Transverse colon (tissue), 4 donors: ENCODE data around the gene DHX16. TPM values are rescaled to one million over a fixed set of nuclear protein-coding genes. Genes with fewer than 3 reads are reported as not detected.

ENCODE experiments used
- DNase-seq: peaks from one replicate; pipeline ENCODE4 v3.0.0-alpha.2; 2019
- H3K27ac ChIP-seq, 4 donors: fragments of 200-600 bp; sonication (generic); 2 replicates each; pipeline ENCODE4 v1.5.1; 2016 to 2018; ENCODE audit warnings: inconsistent platforms in 4 of 4
- H3K27me3 ChIP-seq: fragments of 200-600 bp; sonication (generic); 2 replicates; pipeline ENCODE4 v1.5.1; 2017; ENCODE audit warnings: inconsistent platforms
- H3K36me3 ChIP-seq, 4 donors: fragments of 200-600 bp; sonication (generic); 2 replicates each; pipeline ENCODE4 v1.5.1; 2017 to 2019; ENCODE audit warnings: inconsistent platforms in 4 of 4
- H3K4me1 ChIP-seq, 4 donors: fragments of 200-600 bp; sonication (generic); 2 replicates each; pipeline ENCODE4 v1.5.1; 2017 to 2020; ENCODE audit warnings: inconsistent platforms in 4 of 4
- H3K4me3 ChIP-seq, 4 donors: fragments of 200-600 bp; sonication (generic); 1 replicate in 1 of 4; 2 replicates in 3 of 4; pipeline versions ENCODE4 v1.5.1 to v1.6.1; 2017 to 2019; ENCODE audit warnings: inconsistent platforms in 4 of 4
- H3K9me3 ChIP-seq, 2 donors: fragments of 200-600 bp; sonication (generic); 2 replicates each; pipeline ENCODE4 v1.5.1; 2017 to 2019; ENCODE audit warnings: inconsistent platforms in 2 of 2
- EP300 ChIP-seq: sonication (generic); formaldehyde crosslinking; IDR thresholded peaks from one replicate; pipeline ENCODE4 v1.6.1; 2017; ENCODE audit warnings: antibody characterized with exemption, low read depth
- POLR2A ChIP-seq: fragments of 450-650 bp; IDR thresholded peaks from one replicate; pipeline ENCODE4 v1.6.1; 2016; ENCODE audit warnings: antibody characterized with exemption, mild to moderate bottlenecking, moderate library complexity
- POLR2AphosphoS5 ChIP-seq, 3 donors: sonication (generic); formaldehyde crosslinking; IDR thresholded peaks; one replicate each; pipeline ENCODE4 v1.6.1; 2016; ENCODE audit warnings: antibody characterized with exemption in 3 of 3
- WGBS, 2 donors: methylation state at CpG; one replicate each; pipeline ENCODE4 v1.1.5; 2018; ENCODE audit warnings: low coverage in 1 of 2; 5-methylcytosine and 5-hydroxymethylcytosine counted together
- in situ Hi-C, 4 donors: fragments of 200-750 bp; cut with MboI; loops; one replicate each; pipeline versions ENCODE4 v1.15.0 to v1.15.1; 2017; ENCODE audit warnings: low sequenced_read_pairs in 3 of 4, low pct_ligation_motif_present in 1 of 4, low pct_unique_long_range_greater_than_20kb in 1 of 4
- intact Hi-C: fragments of 100-400 bp; cut with DNase I; formaldehyde crosslinking; loops from one replicate; pipeline ENCODE4 v1.15.1; 2023; ENCODE audit warnings: low total_unique reads
- total RNA-seq, 4 donors: library from RNA; depleted of rRNA; stranded (reverse); fragments of >200 nt; gene quantifications; one replicate each; pipeline ENCODE4 v1.1.0, GENCODE V29; 2016
- TF ChIP-seq, protein P1 (sequence below), 5 experiments: fragments of 200-600 bp in 3 of 5; fragments of 450-650 bp in 2 of 5; sonication (generic) in 3 of 5; IDR thresholded peaks; 1 replicate in 2 of 5; 2 replicates in 3 of 5; pipeline ENCODE4 v1.5.1; 2016 to 2017; ENCODE audit warnings: antibody characterized with exemption in 5 of 5, inconsistent platforms in 3 of 5, mild to moderate bottlenecking in 2 of 5, moderate library complexity in 1 of 5

Gene DHX16
- total RNA-seq, 4 donors from 2014 or later, result 37.8 to 144 (median 41.3) TPM

DNA sequence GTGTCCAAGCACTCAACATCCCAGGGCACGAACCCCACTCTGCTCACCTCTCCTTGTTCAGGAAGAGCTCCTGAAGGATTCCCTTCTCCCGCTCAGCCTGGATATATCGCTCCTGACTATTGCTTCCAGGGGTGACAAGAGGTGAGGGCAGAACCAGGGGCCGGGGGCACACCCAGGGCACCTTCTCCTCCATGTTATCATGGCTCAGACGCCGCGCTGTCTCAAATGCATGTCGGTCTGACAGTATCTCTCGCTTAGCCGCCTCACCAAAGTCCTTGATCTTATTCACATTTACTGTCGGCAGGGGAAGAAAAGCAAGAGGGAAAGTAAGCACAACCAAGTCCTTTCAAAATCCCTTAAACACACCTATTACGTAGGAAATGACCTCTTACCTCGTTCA, 68.8 kb downstream of the DHX16 start:
- no peak for DNase-seq
- TF ChIP-seq, protein P1, sequence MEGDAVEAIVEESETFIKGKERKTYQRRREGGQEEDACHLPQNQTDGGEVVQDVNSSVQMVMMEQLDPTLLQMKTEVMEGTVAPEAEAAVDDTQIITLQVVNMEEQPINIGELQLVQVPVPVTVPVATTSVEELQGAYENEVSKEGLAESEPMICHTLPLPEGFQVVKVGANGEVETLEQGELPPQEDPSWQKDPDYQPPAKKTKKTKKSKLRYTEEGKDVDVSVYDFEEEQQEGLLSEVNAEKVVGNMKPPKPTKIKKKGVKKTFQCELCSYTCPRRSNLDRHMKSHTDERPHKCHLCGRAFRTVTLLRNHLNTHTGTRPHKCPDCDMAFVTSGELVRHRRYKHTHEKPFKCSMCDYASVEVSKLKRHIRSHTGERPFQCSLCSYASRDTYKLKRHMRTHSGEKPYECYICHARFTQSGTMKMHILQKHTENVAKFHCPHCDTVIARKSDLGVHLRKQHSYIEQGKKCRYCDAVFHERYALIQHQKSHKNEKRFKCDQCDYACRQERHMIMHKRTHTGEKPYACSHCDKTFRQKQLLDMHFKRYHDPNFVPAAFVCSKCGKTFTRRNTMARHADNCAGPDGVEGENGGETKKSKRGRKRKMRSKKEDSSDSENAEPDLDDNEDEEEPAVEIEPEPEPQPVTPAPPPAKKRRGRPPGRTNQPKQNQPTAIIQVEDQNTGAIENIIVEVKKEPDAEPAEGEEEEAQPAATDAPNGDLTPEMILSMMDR (IDR thresholded peaks at IDR 0.05), result no peak
- TF ChIP-seq POLR2A, result no peak
- no peak for TF ChIP-seq POLR2AphosphoS5 (IDR thresholded peaks at IDR 0.05)
- TF ChIP-seq EP300, result no peak
- 79 to 95% methylated on average over 2 to 13 of the region's 13 CpGs for WGBS, 2 donors
- intact Hi-C loops (no loop called here), in situ Hi-C loops (no loop called here)
- Histone ChIP-seq H3K36me3 (peaks cover 0 to 78% (median 40%) of the 10 kb centered on the region in 4 donors), H3K27ac (no peak overlapping the region), H3K4me3 (no peak overlapping the region), H3K9me3 (no peaks in the 10 kb centered on the region), H3K27me3 (no peaks in the 10 kb centered on the region), H3K4me1 (no peaks in the 10 kb centered on the region)

Other genes with a start within 250 kb of the DHX16 start
- 100 to 1,000 TPM; 248 to 610 (median 493) TPM for gene HLA-E, start 183.5 kb downstream of the DHX16 start, total RNA-seq
- gene GNL1, start 116.5 kb downstream of the DHX16 start, total RNA-seq, result 10 to 100 TPM; 13.5 to 34.1 (median 20.7) TPM
- 10 to 100 TPM in 1 of 4 donors, 1 to 10 TPM in 3; 2.2 to 10.1 (median 5.0) TPM for gene PRR3, start 115.7 kb downstream of the DHX16 start, total RNA-seq
- gene ABCF1, start 101.6 kb downstream of the DHX16 start, total RNA-seq, result 10 to 100 TPM; 33.0 to 52.0 (median 40.1) TPM
- 10 to 100 TPM; 35.5 to 62.5 (median 53.8) TPM for gene PPP1R10, start 55.8 kb downstream of the DHX16 start, total RNA-seq
- 10 to 100 TPM in 3 of 4 donors, 1 to 10 TPM in 1; 6.0 to 61.9 (median 39.4) TPM for gene MRPS18B, start 55.2 kb downstream of the DHX16 start, total RNA-seq
- gene ATAT1, start 46.1 kb downstream of the DHX16 start, total RNA-seq, result 100 to 1,000 TPM in 1 of 4 donors, 10 to 100 TPM in 3; 10.6 to 174 (median 22.2) TPM
- gene C6orf136, start 25.9 kb downstream of the DHX16 start, total RNA-seq, result 100 to 1,000 TPM in 1 of 4 donors, 10 to 100 TPM in 3; 49.1 to 301 (median 63.5) TPM
- gene PPP1R18, start 13.6 kb upstream of the DHX16 start, total RNA-seq, result 10 to 100 TPM; 11.5 to 46.0 (median 14.9) TPM
- 10 to 100 TPM in 1 of 4 donors, 1 to 10 TPM in 2, not detected in 1; 2.7 to 13.8 (median 2.7) TPM for gene NRM, start 18.0 kb upstream of the DHX16 start, total RNA-seq
- 10 to 100 TPM in 2 of 4 donors, 1 to 10 TPM in 2; 3.1 to 13.5 (median 9.7) TPM for gene MDC1, start 44.3 kb upstream of the DHX16 start, total RNA-seq
- 100 to 1,000 TPM in 3 of 4 donors, 10 to 100 TPM in 1; 77.1 to 128 (median 106) TPM for gene TUBB, start 47.3 kb upstream of the DHX16 start, total RNA-seq
- 100 to 1,000 TPM; 123 to 146 (median 139) TPM for gene FLOT1, start 69.7 kb upstream of the DHX16 start, total RNA-seq
- 100 to 1,000 TPM in 1 of 4 donors, 10 to 100 TPM in 3; 21.1 to 100 (median 84.6) TPM for gene IER3, start 71.5 kb upstream of the DHX16 start, total RNA-seq
- 100 to 1,000 TPM; 149 to 322 (median 230) TPM for gene DDR1, start 211.5 kb upstream of the DHX16 start, total RNA-seq
- gene GTF2H4, start 235.2 kb upstream of the DHX16 start, total RNA-seq, result 10 to 100 TPM in 1 of 4 donors, 1 to 10 TPM in 3; 2.0 to 44.5 (median 6.8) TPM
- gene VARS2, start 241.2 kb upstream of the DHX16 start, total RNA-seq, result 10 to 100 TPM; 13.1 to 64.7 (median 25.8) TPM